ENCODE data around the gene SNAPC5.

SNAPC5 gene

DNA sequence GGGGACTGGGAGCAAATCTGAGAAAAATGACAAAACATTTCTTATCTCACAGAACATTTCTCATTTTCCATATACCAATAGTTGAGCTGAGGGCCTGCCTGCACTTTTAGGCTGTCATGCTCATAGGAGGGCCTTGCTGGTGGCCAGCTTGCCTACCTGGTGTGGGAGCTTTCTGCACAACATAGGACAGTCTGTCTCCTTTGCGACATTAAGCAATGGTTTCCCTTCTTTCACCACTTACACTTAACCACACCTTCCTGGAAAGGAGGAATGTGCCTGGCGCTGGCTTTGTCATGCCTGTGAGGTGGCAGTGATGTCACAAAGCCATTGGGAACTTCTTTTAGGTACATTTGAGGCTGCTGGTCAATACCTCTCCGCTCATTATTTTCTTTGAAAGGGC, 5.7 kb downstream of the SNAPC5 start:
- no peaks in the 10 kb centered on the region for H3K9me3 ChIP-seq (ENCODE audit: control insufficient read depth, low read length)
- no peak overlapping the region for H3K27ac ChIP-seq
- H3K27me3 ChIP-seq (ENCODE audit: control insufficient read depth, insufficient read depth, low read length): no peaks in the 10 kb centered on the region
- H3K9ac ChIP-seq: no peak overlapping the region
- no peaks in the 10 kb centered on the region for H3K36me3 ChIP-seq (ENCODE audit: control insufficient read depth, insufficient read depth, low read length)
- no peaks in the 10 kb centered on the region for H3K79me2 ChIP-seq
- H3K4me3 ChIP-seq (ENCODE audit: low read depth, low read length): no peak overlapping the region
- peaks cover 2% of the 10 kb centered on the region for H3K4me1 ChIP-seq
- TF ChIP-seq CTCF (IDR thresholded peaks at IDR 0.05): no peak
- H2AFZ ChIP-seq: no peak overlapping the region
- H3K4me2 ChIP-seq (ENCODE audit: low read length): no peak overlapping the region

DNA sequence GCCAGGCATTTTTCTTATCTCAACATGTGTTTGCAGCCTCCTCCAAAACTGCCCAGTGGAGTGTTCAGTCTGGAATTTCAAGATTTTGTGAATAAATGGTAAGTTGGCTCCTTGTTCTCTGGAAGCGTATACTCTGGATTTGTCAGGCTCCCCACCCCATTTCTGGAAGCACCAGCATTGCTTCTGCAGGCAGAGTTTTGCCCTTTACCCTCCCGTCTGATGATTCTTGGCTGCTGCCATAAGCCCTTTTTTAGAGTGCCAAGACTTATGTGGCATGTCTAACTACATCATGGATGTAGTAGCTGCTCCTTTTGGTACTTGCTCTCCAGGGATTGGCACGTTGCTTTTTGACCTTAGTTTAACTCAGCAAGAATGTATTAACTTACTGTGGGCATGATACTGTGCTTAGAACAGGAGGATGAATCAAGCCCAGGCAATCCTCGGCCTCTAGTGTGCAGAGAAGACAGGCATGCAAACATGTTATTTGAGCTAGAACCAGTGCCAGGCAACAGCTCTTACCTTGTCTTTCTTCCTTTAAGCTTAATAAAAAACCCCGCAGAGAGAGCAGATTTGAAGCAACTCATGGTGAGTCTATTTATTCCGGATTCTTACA, 8.3 kb downstream of the SNAPC5 start:
- no peak overlapping the region for H3K9ac ChIP-seq
- H3K79me2 ChIP-seq: no peaks in the 10 kb centered on the region
- no peaks in the 10 kb centered on the region for H3K36me3 ChIP-seq (ENCODE audit: control insufficient read depth, insufficient read depth, low read length)
- H3K27ac ChIP-seq: no peak overlapping the region
- peaks cover 2% of the 10 kb centered on the region for H3K4me1 ChIP-seq
- H3K4me3 ChIP-seq (ENCODE audit: low read depth, low read length): no peak overlapping the region
- no peak for TF ChIP-seq CTCF (IDR thresholded peaks at IDR 0.05)
- H3K9me3 ChIP-seq (ENCODE audit: control insufficient read depth, low read length): no peaks in the 10 kb centered on the region
- H2AFZ ChIP-seq: no peak overlapping the region
- H3K27me3 ChIP-seq (ENCODE audit: control insufficient read depth, insufficient read depth, low read length): no peaks in the 10 kb centered on the region
- no peak overlapping the region for H3K4me2 ChIP-seq (ENCODE audit: low read length)

DNA sequence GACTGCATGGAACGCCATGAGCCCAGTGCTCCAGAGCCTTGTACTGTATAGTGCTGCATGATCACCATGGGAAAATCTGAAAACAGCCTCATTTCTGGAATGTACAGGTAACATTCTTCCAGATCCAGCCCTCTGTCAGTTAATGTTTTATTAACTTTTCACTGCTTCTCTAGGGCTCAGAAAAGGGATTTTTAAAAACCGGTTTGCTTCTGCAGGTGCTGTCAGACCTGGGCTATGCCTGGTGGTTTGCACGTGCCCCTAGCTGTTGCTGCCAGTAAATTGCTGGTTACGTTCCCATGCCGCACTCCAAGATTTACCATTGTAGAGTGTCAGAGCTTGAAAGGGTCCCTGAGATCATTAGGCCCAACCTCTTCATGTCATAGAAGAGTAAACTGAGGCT, 9.0 kb downstream of the SNAPC5 start:
- H3K27ac ChIP-seq: no peak overlapping the region

DNA sequence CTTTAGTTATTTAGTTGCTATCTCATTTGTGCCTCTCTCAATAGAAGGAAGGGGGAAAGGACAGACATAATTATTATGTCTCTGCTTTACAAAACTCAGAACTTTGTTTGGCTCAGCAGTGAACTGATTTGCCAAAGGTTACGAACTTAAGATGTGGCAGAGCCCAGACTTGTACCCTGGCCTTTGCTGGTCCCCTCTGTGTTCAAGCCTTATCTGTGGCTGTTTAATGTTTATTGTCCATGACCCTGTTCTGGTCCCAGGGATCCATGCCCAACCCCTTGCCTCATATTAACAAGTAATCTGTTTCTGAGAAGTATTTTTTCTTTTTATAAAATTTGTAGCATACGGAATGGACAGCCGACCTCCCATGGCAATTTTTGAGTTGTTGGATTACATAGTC, 10.7 kb downstream of the SNAPC5 start:
- no peak for TF ChIP-seq CTCF (IDR thresholded peaks at IDR 0.05)
- no peaks in the 10 kb centered on the region for H3K27me3 ChIP-seq (ENCODE audit: control insufficient read depth, insufficient read depth, low read length)
- H3K4me1 ChIP-seq: no peaks in the 10 kb centered on the region
- H3K9ac ChIP-seq: no peak overlapping the region
- no peak overlapping the region for H3K4me3 ChIP-seq (ENCODE audit: low read depth, low read length)
- no peaks in the 10 kb centered on the region for H3K9me3 ChIP-seq (ENCODE audit: control insufficient read depth, low read length)
- H3K36me3 ChIP-seq (ENCODE audit: control insufficient read depth, insufficient read depth, low read length): no peaks in the 10 kb centered on the region
- no peaks in the 10 kb centered on the region for H3K79me2 ChIP-seq
- no peak overlapping the region for H3K4me2 ChIP-seq (ENCODE audit: low read length)
- H3K27ac ChIP-seq: no peak overlapping the region
- H2AFZ ChIP-seq: no peak overlapping the region

More for the DNA sequence above, 9.0 kb downstream of the SNAPC5 start:
- no peak overlapping the region for H3K9ac ChIP-seq
- no peaks in the 10 kb centered on the region for H3K27me3 ChIP-seq (ENCODE audit: control insufficient read depth, insufficient read depth, low read length)
- peaks cover 2% of the 10 kb centered on the region for H3K4me1 ChIP-seq
- no peak overlapping the region for H2AFZ ChIP-seq
- H3K36me3 ChIP-seq (ENCODE audit: control insufficient read depth, insufficient read depth, low read length): no peaks in the 10 kb centered on the region
- no peaks in the 10 kb centered on the region for H3K9me3 ChIP-seq (ENCODE audit: control insufficient read depth, low read length)
- TF ChIP-seq CTCF (IDR thresholded peaks at IDR 0.05): no peak
- no peak overlapping the region for H3K4me3 ChIP-seq (ENCODE audit: low read depth, low read length)
- no peak overlapping the region for H3K4me2 ChIP-seq (ENCODE audit: low read length)
- no peaks in the 10 kb centered on the region for H3K79me2 ChIP-seq

GRCh38 chr15:66484539-66485112, 12.9 kb downstream of the SNAPC5 start:
- Histone ChIP-seq H3K27ac (no peak overlapping the region), H3K79me2 (no peaks in the 10 kb centered on the region), H2AFZ (no peak overlapping the region), H3K36me3 (ENCODE audit: control insufficient read depth, insufficient read depth, low read length) (no peaks in the 10 kb centered on the region), H3K9me3 (ENCODE audit: control insufficient read depth, low read length) (no peaks in the 10 kb centered on the region), H3K4me1 (no peaks in the 10 kb centered on the region), H3K4me3 (ENCODE audit: low read depth, low read length) (no peak overlapping the region), H3K4me2 (ENCODE audit: low read length) (no peak overlapping the region), H3K27me3 (ENCODE audit: control insufficient read depth, insufficient read depth, low read length) (no peaks in the 10 kb centered on the region), H3K9ac (no peak overlapping the region)
- no peak for TF ChIP-seq CTCF (IDR thresholded peaks at IDR 0.05)

Measured in parathyroid adenoma (tissue), 2 donors.